Mammary epithelial cell (primary cell): Measurements from ENCODE around the gene TNP1.

Source experiments
- CTCF ChIP-seq, 2 donors: IDR thresholded peaks in 1 of 2; conservative IDR thresholded peaks in 1 of 2; 2 replicates each; pipeline ENCODE4 v1.5.1; 2011 to 2012; ENCODE audit warnings: inconsistent platforms in 2 of 2, low read length in 2 of 2, mild to moderate bottlenecking in 2 of 2, control low read depth in 1 of 2, low read depth in 1 of 2; ENCODE audit not compliant: insufficient read depth in 1 of 2; ENCODE audit errors: extremely low read depth in 1 of 2
- EZH2 ChIP-seq: IDR thresholded peaks from 2 replicates; pipeline ENCODE4 v1.6.1; 2012; ENCODE audit warnings: low read length, inconsistent platforms, borderline replicate concordance

DNA sequence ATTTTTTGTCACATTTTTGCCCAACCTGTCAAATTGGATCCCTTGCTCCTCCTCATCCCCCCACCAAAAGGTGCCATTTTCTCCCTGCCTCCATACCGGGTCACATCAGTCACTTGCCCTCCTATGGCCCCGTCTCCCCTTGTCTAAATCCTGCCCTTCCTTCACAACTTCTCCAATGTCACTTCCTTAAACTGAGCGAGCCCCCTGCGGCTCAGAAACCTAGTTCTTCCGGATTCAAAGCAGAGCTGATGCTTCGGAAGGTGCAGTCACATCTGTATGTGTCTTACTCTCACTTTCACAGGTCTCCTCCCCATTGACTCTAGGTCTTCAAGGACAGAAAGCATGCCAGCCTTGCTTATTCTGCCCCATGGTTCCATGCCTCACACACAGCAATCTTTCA is 22.1 kb downstream of the TNP1 start:
- TF ChIP-seq CTCF (conservative IDR thresholded peaks at IDR 0.05 in 1 of 2, IDR thresholded peaks at IDR 0.05 in 1 of 2; ENCODE audit: extremely low read depth in 1 of 2, insufficient read depth in 1 of 2, low read depth in 1 of 2, low read length in 2 of 2) (no peak), EZH2 (no peak)
